GM21528 (cell line): ENCODE data around the gene PDE4A.
"Not testable (repeated sequence)": the region's sequence is repeated elsewhere in the genome, so short reads cannot be mapped to it uniquely, and the experiment has no call there.

Experiments
- ATAC-seq: cut with Tn5 transposase; IDR thresholded peaks from one replicate; pipeline ENCODE4 v1.9.1; 2021; ENCODE audit warnings: mild to moderate bottlenecking, moderate library complexity; ENCODE audit not compliant: unreplicated experiment, low FRiP score

PDE4A gene

DNA sequence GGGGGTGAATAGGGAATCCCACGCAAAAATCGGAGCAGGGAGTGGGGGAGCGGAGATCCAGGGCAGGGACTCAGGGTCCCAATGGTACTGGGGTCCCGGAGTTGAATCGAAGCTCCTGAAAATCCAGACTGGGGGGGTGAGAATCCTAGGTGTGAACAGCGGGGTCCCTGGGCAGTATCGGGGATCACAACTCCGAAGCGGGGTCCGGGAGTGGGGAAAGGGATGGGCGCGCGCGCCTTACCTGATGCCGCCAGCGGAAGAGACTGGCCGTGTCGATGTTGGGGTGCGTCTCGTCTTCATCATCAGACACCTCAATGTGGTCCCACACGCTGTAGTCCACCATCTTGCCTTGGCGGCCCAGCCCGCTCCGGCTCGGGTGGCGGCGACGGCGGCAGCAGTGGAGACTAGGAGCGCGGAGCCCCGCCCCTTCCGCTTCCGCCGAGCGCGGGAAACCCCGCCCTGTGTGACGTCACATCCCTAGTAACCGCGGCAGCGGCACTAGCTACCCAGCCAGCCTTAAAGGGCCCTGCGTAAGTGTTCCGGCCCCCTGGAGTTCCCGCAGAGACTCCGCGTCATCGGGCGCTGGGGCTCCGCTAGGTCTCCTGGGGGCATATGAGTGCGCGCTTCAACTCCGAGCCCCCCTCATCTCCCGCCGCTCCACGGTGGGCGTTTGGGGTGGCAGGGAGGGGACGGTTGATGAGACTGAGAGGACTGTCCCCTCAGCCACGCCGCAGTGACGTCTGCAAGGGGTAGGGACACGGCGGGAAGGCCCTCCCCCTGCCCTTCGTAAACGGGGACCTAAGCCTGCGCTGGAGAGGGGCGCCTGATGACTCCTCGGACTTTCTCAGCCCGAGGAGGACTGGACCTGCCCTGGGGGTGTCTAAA lies 17.0 kb upstream of the PDE4A start, which contains the start of gene CDC37:
Gene CDC37 (minus strand): TSS at position 406 of the 885 bp plus-strand sequence. CDS start 63 bp downstream, at position 343.
- ATAC-seq = peak; percentile 71

DNA sequence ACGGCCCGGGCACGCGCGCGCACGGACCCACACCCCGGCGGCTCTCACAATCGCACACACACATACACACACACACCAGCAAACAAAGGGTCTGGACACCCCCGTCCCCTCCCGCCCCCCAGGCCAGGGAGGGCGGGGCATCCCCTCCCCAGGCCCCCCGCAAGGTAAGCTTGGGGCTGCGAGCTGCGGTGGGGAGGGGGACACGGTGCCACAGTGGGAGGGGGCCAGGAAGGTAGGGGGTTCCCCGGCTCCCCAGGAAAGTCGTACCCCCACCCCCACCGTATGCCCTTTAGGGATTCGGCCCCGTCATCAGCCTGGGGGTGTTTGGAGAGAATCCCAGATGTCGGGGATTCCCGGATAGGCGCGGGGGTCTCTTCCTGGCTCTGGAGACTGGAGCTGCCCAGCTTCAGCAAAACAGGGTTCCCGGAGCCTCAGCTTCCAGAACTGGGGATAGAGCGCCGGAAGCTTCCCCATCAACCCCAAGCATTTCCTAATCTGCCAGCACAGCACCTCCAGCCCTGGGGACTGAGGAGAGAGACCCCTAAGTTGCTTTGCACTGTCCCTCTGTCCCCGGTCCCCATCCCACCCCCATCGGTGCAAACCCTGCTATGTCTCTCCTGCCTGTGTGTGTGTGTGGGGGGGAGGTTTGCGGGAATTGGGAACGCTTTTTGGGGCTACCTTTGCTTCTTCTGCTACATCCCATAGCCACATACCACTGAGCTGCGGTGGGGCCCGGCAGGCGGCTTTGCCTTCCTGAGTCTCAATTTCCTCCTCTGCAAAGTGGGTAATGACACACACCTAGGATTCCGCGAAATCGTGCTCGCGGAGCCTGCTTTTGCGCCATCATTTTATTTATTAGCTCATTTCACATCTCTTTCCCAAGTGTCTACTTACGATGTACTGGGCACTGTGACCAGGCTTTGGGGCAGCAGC lies 15.2 kb upstream of the PDE4A start:
- no peak for ATAC-seq

DNA sequence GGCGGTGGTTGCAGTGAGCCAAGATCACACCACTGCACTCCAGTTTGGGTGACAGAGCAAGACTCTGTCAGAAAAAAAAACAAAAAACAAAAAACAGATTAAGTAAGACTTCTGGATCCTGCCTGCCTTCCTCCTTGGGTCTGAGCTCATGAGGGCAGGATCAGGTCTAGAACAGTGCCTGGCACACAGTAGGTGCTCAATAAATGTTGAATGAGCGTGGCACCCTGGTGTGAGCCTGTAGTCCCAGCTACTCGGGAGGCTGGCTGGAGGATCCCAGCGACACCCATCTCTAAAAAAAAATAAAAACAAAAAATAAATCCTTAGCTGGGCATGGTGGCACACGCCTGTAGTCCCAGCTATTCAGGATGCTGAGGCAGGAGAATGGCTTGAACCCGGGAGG lies 14.1 kb upstream of the PDE4A start:
- no peak for ATAC-seq

GRCh38 chr19:10407096-10407495 lies 13.2 kb upstream of the PDE4A start:
- no peak for ATAC-seq

GRCh38 chr19:10408511-10409283 lies 11.6 kb upstream of the PDE4A start:
- no peak for ATAC-seq

DNA sequence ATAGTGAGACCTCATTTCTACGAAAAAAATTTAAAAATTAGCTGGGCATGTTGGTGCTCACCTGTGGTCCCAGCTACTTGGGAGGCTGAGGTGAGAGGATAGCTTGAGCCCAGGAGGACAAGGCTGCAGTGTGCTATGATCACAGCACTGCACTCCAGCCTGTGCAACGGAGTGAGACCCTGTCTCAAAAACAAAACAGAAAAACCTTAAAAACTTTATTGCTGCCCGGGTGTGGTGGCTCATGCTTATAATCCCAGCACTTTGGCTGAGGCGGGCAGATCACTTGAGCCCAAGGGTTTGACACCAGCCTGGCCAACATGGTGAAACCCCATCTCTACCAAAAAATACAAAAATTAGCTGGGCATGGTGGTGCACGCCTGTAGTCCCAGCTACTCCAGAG lies 9.1 kb upstream of the PDE4A start:
- ATAC-seq = not testable (repeated sequence)

DNA sequence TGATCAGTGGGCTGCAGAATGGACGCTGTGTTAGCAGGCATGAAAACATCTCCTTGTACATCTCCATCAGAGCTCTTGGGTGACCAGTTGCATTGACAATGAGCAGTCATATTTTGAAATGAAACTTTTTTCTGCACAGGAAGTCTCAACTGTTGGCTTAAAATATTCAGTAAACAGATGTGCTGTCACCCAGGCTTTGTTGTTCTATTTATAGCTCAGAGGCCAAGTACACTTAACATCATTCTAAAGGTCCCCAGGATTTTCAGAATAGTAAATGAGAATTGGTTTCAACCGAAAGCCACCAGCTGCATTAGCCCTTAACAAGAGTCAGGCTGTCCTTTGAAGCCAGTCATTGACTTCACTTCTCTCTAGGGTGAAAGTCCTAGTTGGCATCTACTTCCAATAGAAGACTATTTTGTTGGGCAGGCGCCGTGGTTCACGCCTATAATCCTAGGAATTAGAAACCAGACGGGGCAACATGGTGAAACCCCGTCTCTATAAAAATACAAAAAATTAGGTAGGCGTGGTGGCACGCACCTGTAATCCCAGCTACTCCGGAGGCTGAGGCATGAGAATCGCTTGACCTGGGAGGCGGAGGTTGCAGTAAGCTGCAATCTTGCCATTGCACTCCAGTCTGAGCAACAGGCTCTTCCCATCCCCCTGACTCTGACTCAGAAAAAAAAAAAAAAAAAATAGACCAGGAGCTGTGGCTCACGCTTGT lies 7.9 kb upstream of the PDE4A start:
- peak; percentile 50 for ATAC-seq

GRCh38 chr19:10416083-10416379 lies 4.3 kb upstream of the PDE4A start:
- ATAC-seq = no peak

GRCh38 chr19:10416380-10417257 lies 3.7 kb upstream of the PDE4A start:
- peak; percentile 53 for ATAC-seq

DNA sequence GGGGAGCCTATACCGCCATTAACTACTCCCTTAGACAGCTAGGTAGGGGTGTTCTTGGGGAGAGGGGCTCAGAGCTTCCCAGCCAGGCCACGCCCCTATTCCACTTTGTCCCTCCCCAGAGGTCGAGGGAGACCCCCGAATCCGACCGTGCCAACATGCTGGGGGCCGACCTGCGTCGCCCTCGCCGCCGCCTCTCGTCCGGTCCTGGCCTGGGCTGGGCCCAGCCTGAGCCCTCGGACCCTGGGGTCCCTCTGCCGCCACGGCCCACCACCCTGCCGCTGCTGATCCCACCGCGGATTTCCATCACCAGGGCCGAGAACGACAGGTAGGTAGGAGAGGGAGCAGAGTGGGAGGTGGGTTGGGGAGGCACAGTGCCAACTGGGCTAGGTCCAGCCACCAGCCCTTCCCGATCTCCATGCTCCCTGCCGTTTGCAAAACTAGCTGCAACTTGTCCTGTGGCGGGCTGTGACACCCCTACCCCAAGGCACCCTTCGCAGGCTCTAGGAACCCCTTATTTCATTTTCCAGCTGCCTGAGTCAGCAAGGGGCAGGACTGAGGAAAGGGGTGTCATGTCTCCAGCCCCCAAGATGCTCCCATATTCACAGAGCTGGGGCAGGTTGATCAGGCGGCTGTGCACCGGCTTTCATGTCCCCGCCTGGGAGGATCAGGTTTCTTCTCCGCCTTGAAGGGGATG lies 2.6 kb upstream of the PDE4A start:
- no peak for ATAC-seq

DNA sequence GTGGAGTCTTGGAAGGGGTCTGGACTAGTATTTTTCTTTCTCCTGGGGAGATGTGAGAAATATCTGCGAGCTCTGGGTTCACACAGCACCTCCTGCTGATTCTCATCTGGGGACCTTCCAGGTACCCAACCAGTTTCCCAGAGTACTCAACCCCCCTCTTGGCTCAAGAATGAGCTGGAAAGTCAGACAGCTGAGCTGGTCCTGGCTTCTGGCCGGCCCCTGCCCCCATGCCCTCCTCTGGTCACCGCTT lies 2.2 kb upstream of the PDE4A start:
- no peak for ATAC-seq

- ATAC-seq = no peak
Observed at GRCh38 chr19:10418485-10419199, 1.7 kb upstream of the PDE4A start.

DNA sequence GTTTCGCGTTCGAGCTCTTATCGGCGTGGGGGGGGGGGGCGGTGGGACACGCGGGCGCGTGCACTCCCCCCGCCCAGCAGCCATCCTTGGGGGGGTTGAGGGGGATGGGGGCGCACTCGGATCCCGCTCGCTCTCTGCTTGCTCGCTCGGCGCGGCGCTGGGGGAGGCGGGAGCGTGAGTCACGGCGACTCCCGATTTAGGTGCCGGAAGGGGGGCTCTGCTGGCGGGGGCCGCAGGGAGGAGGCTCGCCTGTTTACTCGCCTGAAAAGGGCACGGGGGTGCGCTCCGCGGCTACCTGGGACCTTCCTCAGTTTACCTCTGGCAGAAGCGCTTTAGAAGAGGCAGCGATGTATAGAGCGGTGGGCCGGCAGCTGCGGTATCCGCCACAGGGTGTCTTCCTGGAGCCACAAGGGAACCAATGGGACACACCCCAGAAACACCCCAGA lies 1.1 kb upstream of the PDE4A start:
- no peak for ATAC-seq

DNA sequence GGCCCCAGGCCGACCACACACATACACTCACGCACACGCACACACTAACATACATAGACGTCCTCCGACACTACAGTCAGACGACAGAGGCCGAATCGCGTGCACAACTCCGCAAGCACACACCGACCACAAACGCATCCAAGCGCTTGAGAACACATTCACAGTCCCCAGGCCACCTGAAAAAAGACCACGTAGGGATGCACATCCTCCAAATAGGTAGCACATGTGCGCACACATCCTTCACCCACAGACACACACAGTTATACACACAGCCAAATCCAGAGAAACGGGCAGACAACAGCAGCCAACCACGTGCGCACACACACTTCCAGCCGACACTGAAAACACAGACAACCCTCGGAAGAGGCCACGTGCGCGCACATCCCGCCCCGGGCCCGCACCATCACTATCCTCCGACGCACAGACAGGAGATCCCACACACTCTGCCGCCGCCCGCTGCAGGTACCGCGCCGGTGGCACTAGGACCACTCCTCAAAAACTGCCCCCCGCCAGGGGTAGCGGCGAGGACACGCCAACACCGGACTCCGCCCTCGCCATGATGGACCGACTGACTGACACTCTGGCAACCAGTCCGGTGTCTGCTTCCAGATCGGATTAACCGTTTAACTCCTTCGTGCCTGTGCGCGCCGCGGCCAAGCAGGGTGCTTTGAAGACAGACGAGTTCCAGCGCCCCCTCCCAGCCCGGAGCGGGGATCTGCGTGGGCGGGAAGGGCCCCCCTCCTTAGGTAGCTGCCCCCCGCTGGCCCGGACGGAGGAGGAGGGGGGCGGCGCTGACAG lies 493 bp upstream of the PDE4A start:
- ATAC-seq = no peak

DNA sequence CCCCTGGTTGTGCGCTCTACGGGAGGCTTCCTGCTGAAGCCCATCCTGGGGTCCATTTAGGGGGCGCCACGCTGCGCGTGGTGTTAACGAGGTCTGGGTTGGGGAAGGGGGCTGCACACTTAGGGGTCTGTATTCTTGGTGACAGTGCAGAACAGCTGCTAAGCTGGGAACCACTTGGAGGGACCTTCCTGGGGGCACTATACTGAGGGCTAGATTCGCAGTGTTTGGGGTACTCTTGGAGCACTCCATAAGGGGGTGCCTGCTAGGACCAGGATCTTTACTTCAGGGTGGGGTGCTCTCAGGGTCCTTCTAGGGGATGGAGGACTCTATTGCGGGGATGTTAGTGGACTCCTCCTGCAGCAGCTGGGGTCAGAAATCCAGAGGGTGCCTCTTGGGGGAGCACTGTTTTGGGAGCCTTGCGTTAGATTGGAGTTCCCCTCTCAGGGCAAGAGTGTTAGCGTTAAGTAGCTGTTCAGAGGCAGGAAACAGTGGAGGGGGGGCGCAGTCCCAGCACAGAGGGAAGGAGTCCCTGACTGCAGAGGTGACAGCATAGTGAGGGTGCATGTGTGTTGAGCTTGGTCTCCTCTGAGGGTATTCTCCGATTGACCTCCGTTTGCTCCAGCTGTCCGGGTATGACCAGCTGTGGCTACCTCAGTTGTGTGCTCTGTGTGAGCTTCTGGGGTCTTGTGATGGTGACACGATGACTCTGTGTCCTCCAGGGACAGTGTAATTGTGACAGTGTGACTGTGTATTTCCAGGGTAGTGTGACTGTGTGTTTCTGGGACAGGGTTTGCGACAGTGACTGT lies 1.1 kb downstream of the PDE4A start:
- no peak for ATAC-seq

DNA sequence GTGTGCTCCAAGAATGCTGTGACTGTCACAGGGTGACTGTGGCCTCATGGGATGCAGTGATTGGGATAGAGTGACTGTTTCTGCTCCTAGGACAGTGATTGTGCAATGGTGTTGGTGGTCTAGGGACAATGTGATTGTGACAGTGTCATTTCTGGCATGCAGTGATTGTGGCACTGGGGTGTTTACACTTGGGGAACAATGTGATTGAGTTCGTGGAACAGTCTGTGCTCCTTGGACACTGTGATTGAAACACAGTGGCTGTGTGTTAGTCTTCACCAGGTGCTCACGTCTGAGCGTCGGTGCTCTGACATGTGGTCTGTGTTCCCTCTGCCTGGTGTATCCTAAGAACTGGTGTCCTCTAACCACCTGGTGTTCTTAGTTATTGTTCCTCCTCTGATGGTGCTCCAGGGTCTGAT lies 1.7 kb downstream of the PDE4A start:
- no peak for ATAC-seq

DNA sequence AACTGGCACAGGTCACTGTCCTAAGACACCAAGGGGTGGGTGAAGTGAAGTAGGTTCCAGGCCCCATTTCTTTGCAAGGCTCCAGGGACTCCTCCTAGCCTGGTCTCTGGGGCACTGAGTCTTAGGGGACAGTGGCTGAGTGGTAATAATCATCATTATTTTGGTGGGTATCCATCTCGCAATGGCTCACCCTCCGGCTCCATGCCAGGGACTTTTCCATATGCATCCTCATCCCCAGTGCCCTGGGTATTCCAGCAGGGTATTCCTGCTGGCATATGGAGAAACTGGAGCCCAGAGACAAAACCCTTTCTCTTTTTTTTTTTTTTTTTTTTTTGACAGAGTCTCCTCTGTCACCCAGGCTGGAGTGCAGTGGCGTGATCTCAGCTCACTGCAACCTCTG lies 2.5 kb downstream of the PDE4A start:
- ATAC-seq = no peak
